GM23338 (cell line): ENCODE data around the gene CAPZB.

Experiments used
- EZH2 ChIP-seq: fragments of 200-600 bp; sonication (generic); IDR thresholded peaks from one replicate; pipeline ENCODE4 v1.8.0; 2017; ENCODE audit warnings: antibody characterized with exemption, mild to moderate bottlenecking, low read depth; ENCODE audit not compliant: unreplicated experiment
- EZH2phosphoT487 ChIP-seq: fragments of 200-600 bp; sonication (generic); IDR thresholded peaks from one replicate; pipeline ENCODE4 v1.8.1; 2018; ENCODE audit warnings: antibody characterized with exemption; ENCODE audit not compliant: unreplicated experiment
- POLR2AphosphoS5 ChIP-seq: IDR thresholded peaks from 2 replicates; pipeline ENCODE4 v1.6.1; 2016; ENCODE audit warnings: antibody characterized with exemption, low read depth
- TF ChIP-seq, protein P1 (sequence below): IDR thresholded peaks from one replicate; pipeline ENCODE4 v1.6.1; 2018; ENCODE audit warnings: antibody characterized with exemption; ENCODE audit not compliant: unreplicated experiment
- TF ChIP-seq, protein P2 (sequence below), 2 experiments: fragments of 200-600 bp in 1 of 2; sonication (generic) in 1 of 2; conservative IDR thresholded peaks; 2 replicates each; pipeline versions ENCODE4 v1.5.1 to v1.6.1; 2016 to 2017; ENCODE audit warnings: antibody characterized with exemption in 2 of 2, low read depth in 2 of 2, mild to moderate bottlenecking in 2 of 2, moderate library complexity in 1 of 2

DNA sequence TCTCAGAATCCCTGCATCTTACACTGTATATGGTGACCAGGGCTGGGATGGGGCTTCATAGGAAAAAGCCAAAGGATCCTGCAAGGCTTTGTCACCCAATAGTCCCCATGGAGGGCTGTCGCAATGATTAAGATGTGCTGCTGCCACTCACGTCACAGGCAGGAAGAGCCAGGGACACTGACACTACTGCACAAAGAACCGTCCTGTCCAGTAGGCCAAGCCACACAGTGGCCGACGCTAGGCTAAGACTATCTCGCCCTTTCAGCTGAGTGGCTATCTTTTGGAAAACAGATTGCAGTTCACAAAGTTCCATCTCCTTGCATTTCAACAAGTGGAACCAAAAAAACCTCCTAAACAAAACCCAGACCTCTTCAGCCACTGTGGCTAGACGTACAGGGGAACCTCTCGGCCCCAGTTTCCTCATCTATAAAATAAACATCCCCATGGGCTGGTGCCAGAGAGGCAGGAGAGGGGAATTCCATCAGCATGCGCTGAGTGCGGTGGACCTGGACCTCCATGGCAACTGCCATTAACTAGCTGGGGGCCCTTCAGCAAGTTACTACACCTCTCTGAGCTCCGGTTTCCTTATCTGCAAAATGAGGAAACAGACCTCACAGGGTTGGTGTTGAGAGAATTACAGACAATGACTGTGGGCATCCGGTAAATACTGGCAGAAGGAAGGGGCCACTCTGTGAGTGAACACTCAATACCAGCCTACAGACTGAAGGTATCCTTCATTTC is 8.7 kb downstream of the CAPZB start:
- TF ChIP-seq POLR2AphosphoS5 (no peak), EZH2phosphoT487 (no peak), EZH2 (no peak)
- TF ChIP-seq, protein P1, sequence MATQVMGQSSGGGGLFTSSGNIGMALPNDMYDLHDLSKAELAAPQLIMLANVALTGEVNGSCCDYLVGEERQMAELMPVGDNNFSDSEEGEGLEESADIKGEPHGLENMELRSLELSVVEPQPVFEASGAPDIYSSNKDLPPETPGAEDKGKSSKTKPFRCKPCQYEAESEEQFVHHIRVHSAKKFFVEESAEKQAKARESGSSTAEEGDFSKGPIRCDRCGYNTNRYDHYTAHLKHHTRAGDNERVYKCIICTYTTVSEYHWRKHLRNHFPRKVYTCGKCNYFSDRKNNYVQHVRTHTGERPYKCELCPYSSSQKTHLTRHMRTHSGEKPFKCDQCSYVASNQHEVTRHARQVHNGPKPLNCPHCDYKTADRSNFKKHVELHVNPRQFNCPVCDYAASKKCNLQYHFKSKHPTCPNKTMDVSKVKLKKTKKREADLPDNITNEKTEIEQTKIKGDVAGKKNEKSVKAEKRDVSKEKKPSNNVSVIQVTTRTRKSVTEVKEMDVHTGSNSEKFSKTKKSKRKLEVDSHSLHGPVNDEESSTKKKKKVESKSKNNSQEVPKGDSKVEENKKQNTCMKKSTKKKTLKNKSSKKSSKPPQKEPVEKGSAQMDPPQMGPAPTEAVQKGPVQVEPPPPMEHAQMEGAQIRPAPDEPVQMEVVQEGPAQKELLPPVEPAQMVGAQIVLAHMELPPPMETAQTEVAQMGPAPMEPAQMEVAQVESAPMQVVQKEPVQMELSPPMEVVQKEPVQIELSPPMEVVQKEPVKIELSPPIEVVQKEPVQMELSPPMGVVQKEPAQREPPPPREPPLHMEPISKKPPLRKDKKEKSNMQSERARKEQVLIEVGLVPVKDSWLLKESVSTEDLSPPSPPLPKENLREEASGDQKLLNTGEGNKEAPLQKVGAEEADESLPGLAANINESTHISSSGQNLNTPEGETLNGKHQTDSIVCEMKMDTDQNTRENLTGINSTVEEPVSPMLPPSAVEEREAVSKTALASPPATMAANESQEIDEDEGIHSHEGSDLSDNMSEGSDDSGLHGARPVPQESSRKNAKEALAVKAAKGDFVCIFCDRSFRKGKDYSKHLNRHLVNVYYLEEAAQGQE = no peak
- TF ChIP-seq, protein P2, sequence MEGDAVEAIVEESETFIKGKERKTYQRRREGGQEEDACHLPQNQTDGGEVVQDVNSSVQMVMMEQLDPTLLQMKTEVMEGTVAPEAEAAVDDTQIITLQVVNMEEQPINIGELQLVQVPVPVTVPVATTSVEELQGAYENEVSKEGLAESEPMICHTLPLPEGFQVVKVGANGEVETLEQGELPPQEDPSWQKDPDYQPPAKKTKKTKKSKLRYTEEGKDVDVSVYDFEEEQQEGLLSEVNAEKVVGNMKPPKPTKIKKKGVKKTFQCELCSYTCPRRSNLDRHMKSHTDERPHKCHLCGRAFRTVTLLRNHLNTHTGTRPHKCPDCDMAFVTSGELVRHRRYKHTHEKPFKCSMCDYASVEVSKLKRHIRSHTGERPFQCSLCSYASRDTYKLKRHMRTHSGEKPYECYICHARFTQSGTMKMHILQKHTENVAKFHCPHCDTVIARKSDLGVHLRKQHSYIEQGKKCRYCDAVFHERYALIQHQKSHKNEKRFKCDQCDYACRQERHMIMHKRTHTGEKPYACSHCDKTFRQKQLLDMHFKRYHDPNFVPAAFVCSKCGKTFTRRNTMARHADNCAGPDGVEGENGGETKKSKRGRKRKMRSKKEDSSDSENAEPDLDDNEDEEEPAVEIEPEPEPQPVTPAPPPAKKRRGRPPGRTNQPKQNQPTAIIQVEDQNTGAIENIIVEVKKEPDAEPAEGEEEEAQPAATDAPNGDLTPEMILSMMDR (conservative IDR thresholded peaks at IDR 0.05; ENCODE audit: low read depth in 2 of 2) = no peak
